Omental fat pad (tissue), 4 donors: Measurements from ENCODE around the gene DCAF4L1. TPM values are rescaled to one million over a fixed set of nuclear protein-coding genes. Genes with fewer than 3 reads are reported as not detected.

ENCODE experiments used
- ATAC-seq: fragments of 150-250 bp; one replicate; pipeline ENCODE4 v1.9.1; 2016; ENCODE audit warnings: mild to moderate bottlenecking, moderate library complexity; ENCODE audit not compliant: low FRiP score
- DNase-seq: peaks from one replicate; pipeline ENCODE4 v3.0.0-alpha.2; 2019; ENCODE audit warnings: low spot score
- total RNA-seq, 4 donors: library from RNA; depleted of rRNA; stranded (reverse); fragments of >200 nt; gene quantifications; one replicate each; pipeline ENCODE4 v1.1.0, GENCODE V29; 2016
- TF ChIP-seq, protein P1 (sequence below), 3 donors: fragments of 450-650 bp; IDR thresholded peaks; one replicate each; pipeline ENCODE4 v1.5.1; 2016 to 2017; ENCODE audit warnings: antibody characterized with exemption in 3 of 3, mild to moderate bottlenecking in 3 of 3, moderate library complexity in 2 of 3

Gene DCAF4L1
- total RNA-seq, 4 donors from 2014 or later, result 0.28 to 0.47 (median 0.34) TPM

- no peak for DNase-seq
Observed at GRCh38 chr4:41939016-41939626, 42.4 kb upstream of the DCAF4L1 start.

GRCh38 chr4:41940834-41941233 is 40.7 kb upstream of the DCAF4L1 start:
- DNase-seq (no peak), ATAC-seq (no peak)
- TF ChIP-seq, protein P1, sequence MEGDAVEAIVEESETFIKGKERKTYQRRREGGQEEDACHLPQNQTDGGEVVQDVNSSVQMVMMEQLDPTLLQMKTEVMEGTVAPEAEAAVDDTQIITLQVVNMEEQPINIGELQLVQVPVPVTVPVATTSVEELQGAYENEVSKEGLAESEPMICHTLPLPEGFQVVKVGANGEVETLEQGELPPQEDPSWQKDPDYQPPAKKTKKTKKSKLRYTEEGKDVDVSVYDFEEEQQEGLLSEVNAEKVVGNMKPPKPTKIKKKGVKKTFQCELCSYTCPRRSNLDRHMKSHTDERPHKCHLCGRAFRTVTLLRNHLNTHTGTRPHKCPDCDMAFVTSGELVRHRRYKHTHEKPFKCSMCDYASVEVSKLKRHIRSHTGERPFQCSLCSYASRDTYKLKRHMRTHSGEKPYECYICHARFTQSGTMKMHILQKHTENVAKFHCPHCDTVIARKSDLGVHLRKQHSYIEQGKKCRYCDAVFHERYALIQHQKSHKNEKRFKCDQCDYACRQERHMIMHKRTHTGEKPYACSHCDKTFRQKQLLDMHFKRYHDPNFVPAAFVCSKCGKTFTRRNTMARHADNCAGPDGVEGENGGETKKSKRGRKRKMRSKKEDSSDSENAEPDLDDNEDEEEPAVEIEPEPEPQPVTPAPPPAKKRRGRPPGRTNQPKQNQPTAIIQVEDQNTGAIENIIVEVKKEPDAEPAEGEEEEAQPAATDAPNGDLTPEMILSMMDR (IDR thresholded peaks at IDR 0.05), result no peak

More at GRCh38 chr4:41939016-41939626, 42.4 kb upstream of the DCAF4L1 start:
- TF ChIP-seq, protein P1 (IDR thresholded peaks at IDR 0.05), result no peak
- no peak for ATAC-seq

DNA sequence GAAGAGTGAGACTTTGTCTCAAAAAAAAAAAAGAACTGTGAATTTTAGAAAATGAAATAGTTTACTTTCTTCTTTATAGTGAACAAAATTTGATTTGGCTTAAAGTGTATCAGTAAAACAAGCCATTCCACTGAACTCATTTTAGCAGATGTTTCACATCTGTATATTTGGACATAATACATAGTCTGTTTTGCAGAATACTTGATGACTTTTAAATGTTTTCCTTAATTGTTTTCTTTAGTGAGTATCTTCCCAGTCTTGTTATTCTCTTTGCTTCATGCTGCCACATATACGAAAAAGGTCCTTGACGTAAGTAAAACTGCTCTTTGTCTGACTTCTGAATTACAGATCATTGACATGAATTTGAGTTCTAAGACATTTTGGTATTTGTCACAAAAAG is 38.0 kb upstream of the DCAF4L1 start:
- ATAC-seq (no peak), DNase-seq (no peak)
- TF ChIP-seq, protein P1 (IDR thresholded peaks at IDR 0.05), result no peak

DNA sequence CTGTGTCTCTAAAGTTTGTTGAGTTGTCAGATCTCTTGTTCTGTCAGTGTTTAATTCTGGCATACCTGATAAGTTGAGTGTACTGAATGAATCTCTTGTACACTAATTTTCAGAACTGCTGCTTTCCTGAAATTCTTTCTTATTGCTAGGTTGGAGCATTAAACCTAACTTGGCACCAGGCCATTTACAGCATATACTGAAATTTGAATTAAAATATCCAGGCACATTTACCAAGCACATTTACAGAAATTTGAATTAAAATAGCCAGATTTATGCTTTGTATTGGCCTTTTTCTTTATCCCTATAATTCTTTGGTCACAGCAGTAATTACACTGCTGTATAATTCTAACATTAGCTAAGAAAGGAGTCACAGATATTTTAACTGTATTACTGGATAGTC is 37.5 kb upstream of the DCAF4L1 start:
- TF ChIP-seq, protein P1 (IDR thresholded peaks at IDR 0.05), result no peak
- ATAC-seq (no peak), DNase-seq (no peak)

DNA sequence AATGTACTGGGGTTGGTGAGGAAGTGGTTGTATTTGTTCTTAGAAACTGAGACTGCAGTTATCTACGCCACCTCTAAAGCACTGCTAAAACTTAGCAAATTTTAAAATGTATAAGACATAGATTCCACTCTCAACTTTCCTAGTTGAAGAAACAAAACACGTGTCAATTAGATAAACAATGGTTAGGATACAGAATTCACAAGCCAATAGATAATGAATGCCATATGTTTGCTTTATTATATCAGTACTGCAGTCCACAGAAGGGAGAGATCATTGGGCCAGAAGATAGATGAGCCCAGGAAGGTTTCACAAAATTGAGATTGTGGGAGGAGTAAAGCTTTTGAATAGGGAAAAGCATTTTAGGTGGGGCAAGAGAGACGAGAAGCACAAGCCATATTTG is 32.0 kb upstream of the DCAF4L1 start:
- no peak for ATAC-seq
- DNase-seq, result no peak
- TF ChIP-seq, protein P1 (IDR thresholded peaks at IDR 0.05), result no peak

DNA sequence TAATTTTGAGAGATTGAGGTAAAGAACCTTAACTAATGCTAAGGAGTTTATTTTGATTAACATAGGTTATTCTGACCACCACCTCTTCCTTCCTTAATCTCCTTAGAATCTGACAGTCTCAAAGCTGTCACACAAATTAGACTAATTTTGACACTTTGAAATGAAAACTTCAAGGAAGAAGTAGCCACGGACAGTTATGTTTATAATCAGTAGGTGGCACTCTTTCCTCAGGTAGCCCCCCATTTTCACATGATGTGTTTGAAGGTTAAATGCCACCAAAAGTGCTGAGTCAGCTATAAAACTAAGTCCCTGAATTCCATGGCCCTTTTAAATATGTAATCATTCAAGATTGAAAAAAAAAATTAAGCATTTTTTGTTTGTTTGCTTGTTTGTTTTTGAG is 23.9 kb upstream of the DCAF4L1 start:
- ATAC-seq (no peak), DNase-seq (no peak)
- TF ChIP-seq, protein P1 (IDR thresholded peaks at IDR 0.05), result no peak

- TF ChIP-seq, protein P1 (IDR thresholded peaks at IDR 0.05), result no peak
- no peak for ATAC-seq
- DNase-seq, result no peak
Observed at GRCh38 chr4:41963105-41963504, 18.5 kb upstream of the DCAF4L1 start.
